ENCODE data around the gene FBXO45. TPM values are rescaled to one million over a fixed set of nuclear protein-coding genes. Genes with fewer than 3 reads are reported as not detected.
"Not testable (repeated sequence)": the region's sequence is repeated elsewhere in the genome, so short reads cannot be mapped to it uniquely, and the experiment has no call there.

Gene FBXO45
- total RNA-seq, result 9.2 and 11.5 TPM in 2 replicates

GRCh38 chr3:196568246-196569002, at the start of gene FBXO45, which contains the start of gene WDR53:
Gene FBXO45 (plus strand): TSS chr3:196568660. CDS start chr3:196568985, 325 bp downstream.
Gene WDR53 (minus strand): TSS chr3:196568554. CDS start chr3:196561475, 7,079 bp downstream.
- peak; percentile 96 to 98 for DNase-seq (ENCODE audit: low read depth in 2 of 2)

GRCh38 chr3:196518966-196519717, 49.3 kb upstream of the FBXO45 start:
- DNase-seq (ENCODE audit: low read depth in 2 of 2), result peak; percentile 83 to 85

DNA sequence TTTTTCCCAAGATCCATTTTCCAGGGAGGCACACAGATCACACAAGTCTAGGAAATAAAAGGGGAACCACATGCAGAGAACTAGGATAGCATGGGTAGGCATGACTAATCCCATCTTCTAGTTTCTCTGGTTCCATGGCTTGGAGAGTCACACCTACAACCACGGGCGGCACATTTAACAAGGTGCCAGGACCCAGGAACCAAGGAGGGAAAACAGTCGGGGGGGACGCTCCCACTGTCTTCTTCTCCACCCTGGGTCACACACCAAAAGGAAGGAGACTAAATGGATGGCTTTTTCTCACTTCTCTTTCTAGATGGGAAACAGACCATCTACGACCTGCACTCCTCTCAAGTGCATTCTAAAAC, 48.8 kb upstream of the FBXO45 start:
- DNase-seq (ENCODE audit: low read depth in 2 of 2), result no peak

GRCh38 chr3:196521291-196521690, 47.2 kb upstream of the FBXO45 start:
- DNase-seq (ENCODE audit: low read depth in 2 of 2), result not testable (repeated sequence)

GRCh38 chr3:196523841-196524240, 44.6 kb upstream of the FBXO45 start:
- DNase-seq (ENCODE audit: low read depth in 2 of 2), result no peak

DNA sequence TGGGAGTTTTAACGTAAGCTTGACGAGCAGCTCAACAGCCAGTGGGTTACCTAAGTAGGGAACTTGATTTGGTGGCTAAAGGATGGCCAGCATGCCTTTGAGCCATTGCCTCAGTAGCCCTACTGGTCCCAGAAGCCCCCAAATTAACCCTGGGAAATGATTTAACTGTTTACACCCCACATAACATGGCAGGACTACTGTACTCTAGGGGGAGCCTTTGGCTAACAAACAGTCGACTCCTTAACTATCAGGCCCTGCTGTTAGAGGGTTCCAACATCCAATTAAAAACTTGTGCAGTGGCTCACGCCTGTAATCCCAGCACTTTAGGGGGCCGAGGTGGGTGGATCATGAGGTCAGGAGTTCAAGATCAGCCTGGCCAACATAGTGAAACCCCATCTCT, 43.9 kb upstream of the FBXO45 start:
- peak; percentile 58 to 75 for DNase-seq (ENCODE audit: low read depth in 2 of 2)

DNA sequence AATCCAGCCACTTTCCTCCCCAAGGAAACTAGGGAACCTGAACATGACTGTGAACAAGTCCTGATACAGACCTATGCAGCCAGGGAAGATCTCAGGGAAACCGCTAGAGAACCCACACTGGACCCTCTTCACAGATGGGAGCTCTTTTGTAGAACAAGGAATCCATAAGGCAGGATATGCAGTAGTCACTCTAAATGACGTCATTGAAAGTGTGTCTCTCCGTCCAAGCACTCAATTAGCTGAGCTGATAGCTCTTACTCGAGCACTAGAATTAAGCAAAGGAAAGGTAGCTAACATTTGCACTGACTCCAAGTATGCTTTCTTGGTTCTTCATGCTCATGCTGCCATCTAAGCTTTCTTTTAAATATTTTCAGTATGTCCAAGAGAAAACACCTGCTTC, 43.3 kb upstream of the FBXO45 start:
- no peak for DNase-seq (ENCODE audit: low read depth in 2 of 2)

- peak; percentile 62 to 77 for DNase-seq (ENCODE audit: low read depth in 2 of 2)
These were observed 39.7 kb upstream of the FBXO45 start for GRCh38 chr3:196528639-196529233.

DNA sequence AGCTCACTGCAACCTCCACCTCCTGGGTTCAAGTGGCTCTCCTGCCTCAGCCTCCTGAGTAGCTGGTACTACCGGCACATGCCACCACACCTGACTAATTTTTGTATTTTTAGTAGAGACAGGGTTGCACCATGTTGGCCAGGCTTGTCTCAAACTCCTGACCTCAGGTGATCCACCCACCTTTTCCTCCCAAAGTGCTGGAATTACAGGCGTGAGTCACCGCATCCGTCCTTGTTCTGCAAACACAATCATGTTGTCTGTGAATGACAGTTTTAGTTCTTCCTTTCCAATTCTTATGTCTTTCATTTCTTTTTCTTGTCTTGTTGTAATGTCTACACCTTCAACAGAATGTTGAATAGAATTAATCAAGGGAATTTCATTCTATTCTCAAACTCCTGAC, 37.0 kb upstream of the FBXO45 start:
- DNase-seq (ENCODE audit: low read depth in 2 of 2), result no peak

DNA sequence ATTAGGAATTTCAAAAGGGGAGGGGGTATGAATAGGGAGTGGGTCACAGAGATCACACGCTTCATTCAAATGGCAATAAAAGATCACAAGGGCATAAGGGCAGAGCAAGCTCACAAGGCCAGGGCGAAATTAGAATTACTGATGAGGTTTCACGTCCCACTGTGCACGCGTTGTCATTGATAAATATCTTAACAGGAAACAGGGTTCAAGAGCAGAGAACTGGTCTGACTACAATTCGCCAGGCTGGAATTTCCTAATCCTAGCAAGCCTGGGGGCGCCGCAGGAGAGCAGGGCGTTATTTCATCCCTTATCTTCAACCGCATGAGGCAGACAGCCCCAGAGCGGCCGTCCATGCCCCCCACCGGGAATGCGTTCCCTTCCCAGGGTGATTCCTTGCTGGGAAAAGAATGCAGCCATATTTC, 35.2 kb upstream of the FBXO45 start:
- no peak for DNase-seq (ENCODE audit: low read depth in 2 of 2)

DNA sequence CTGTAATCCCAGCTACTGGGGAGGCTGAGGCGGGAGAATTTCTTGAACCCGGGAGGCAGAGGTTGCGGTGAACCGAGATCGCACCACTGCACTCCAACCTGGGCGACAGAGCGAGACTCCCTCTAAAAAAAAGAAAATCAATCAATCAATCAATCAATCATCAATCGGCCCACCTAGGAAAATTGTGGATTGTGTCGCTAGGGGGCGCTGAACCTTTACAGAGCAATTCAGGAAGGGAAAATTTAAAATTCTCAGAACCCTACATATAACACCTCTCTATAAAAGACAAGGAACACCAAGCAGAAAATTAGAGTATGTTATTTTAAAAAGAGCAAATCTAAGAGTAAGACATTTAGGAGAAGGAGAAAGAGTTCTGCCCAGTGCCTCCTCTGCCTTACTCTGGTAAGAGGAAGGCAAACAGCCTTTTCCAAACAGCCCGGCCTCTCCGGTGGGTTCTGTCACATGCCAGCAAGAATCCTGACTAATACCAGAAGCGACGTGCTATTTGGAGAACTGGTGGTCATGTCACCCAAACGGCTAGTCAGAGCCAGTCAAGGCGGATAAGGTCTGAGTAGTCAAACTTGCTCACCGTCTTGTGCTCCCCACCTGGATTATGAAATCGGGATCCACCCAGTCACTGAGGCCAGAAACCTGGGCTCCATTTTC, 31.0 kb upstream of the FBXO45 start:
- DNase-seq (ENCODE audit: low read depth in 2 of 2), result peak; percentile 19 to 43

- DNase-seq (ENCODE audit: low read depth in 2 of 2), result no peak
These were observed 26.6 kb upstream of the FBXO45 start for GRCh38 chr3:196541684-196542445.

DNA sequence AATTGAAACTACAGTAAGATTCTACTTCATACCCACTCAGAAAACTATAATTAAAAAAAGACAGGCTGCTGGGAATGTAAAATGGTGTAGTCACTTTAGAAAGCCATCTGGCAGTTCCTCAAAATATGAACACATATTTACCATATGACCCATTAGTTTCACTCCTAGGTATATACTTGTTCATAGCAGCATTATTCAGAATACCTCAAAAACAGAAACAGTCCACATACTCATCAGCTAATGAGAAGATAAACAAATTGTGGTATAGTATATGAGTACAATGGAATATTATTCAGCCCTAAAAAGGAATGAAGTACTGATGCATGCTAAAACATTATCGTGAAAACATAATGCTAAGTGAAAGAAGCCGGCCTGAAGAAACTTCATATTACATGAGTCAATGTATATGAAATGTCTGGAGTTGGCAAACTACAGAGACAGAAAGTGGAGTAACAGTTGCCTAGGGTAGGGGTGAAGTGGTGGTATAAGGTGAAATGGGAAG, 23.9 kb upstream of the FBXO45 start:
- no peak for DNase-seq (ENCODE audit: low read depth in 2 of 2)

DNA sequence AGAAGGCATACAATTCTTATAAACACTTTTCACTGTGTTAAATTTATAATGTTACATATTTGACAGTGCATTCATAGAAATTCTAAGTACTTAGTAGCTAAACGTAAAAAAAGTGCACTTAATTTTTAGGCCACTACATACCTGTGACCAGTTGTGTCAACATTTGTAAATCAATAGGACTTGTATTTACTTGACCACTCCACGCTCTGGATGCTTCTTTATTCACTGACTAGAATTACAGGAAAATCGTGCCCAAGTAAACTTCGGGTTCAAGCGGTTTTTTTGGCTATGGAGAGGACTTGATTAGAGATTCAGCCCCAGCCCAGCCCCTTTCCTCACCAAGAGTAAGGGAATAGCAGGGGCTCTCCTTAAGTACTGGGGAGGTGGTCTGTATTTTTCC, 21.9 kb upstream of the FBXO45 start:
- no peak for DNase-seq (ENCODE audit: low read depth in 2 of 2)

DNA sequence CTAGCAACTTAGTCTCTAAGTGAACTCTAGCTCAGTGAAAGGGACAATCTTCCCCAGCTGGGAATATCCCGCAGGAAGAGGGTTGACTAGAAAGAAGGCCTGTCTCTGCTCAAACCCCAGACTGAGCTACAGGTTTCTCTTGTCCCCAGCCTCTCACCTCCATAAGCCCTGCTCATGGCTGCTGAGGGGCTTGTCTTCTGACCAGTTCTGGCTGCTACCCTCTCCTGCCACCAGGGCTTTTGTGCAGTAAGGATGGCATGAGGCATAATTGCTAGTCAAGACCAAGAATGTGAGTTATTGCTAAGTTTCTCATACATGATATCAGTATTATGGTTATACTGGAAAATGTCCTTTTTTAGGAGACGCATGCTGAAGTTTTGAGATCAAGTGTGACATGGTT, 21.4 kb upstream of the FBXO45 start:
- DNase-seq (ENCODE audit: low read depth in 2 of 2), result no peak

- DNase-seq (ENCODE audit: low read depth in 2 of 2), result not testable (repeated sequence)
These were observed 19.1 kb upstream of the FBXO45 start for GRCh38 chr3:196549312-196549711.

DNA sequence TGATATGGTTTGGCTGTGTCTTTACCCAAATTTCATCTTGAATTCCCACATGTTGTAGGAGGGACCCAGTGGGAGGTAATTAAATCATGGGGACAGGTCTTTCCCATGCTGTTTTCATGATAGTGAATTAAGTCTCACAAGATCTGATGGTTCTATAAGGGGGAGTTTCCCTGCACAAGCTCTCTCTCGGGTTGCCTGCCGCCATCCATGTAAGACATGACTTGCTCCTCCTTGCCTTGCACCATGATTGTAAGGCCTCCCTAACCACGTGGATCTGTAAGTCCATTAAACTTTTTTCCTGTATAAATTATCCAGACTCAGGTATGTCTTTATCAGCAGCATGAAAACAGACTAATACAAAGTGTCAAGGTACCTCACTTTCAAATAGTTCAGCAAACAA, 18.3 kb upstream of the FBXO45 start:
- DNase-seq (ENCODE audit: low read depth in 2 of 2), result not testable (repeated sequence)

GRCh38 chr3:196552253-196552652, 16.2 kb upstream of the FBXO45 start:
- DNase-seq (ENCODE audit: low read depth in 2 of 2), result no peak

- DNase-seq (ENCODE audit: low read depth in 2 of 2), result no peak
These were observed 14.9 kb upstream of the FBXO45 start for GRCh38 chr3:196553551-196553950.

DNA sequence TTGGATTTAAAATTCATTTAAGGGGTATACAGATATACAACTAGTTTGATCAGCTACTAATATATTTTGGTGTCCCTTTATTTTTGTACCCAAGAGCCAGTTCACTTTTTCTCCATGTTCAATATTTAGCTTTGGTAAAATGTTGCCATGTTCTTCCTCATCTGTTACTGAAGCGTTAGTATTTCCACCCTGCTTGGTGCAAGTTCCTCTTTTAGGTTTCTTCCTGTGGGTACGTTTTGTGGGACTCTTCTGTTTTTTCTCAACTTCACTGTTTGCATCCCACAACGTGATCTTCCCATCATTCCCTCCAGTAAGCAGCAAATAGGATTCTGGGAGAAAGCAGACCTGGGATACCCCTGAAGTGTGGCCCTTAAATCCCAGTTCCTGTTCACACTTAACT, 14.3 kb upstream of the FBXO45 start:
- DNase-seq (ENCODE audit: low read depth in 2 of 2), result no peak

DNA sequence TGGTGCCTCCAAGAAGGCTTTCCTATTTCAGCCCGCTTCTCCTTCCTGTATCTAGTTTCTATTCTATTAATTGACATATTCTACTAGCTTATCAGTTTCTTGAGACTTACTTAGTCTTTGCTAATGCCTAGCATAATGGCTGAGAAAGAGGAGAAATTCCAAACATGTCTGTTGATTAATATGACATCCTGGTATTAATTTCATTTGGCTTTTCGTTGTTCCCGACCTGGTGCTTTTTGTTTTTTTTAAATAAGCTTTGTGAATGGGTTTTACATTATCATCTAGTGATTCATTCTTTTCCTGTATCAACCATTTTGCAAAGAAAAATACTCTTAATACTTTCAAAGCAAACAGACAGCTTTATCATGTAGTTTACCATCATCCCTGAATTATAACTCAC, 13.2 kb upstream of the FBXO45 start:
- peak; percentile 25 to 27 for DNase-seq (ENCODE audit: low read depth in 2 of 2)
